ENCODE data around the gene CAMK1D. TPM values are rescaled to one million over a fixed set of nuclear protein-coding genes. Genes with fewer than 3 reads are reported as not detected.

CAMK1D gene
- total and polyA plus RNA-seq, 2 of the 4 experiments (the other 2 are of a cell fraction), result 5.0 to 5.3 TPM

DNA sequence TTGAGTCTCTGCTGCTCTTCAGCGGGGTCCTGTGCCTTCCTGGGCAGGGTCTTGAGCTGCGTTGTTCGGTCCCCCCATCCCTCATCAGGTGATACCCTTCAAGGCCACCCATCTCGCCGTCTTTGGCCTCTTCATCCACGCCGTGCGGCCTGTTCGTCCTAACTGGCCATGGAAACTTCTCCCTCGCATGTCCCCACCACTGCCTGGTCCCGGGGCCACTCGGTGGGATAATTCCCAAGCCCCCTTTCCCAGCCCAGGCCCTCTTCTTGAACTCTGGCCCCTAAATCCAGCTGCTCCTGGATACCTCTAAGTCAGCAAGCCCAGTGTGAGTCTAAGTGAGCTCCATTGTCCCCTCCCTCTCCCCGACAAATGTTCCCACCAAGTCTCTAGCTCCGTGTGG lies 74.5 kb downstream of the CAMK1D start:
- Histone ChIP-seq H4K20me1 (ENCODE audit: insufficient read depth, low read length) (peaks cover 6% of the 10 kb centered on the region), H3K9ac (ENCODE audit: low read depth, low read length) (no peak overlapping the region), H3K9me1 (ENCODE audit: insufficient read depth, low read length) (no peaks in the 10 kb centered on the region; the same call in 1 of the 2 replicates), H2BK20ac (ENCODE audit: low read depth, low read length) (no peak overlapping the region), H3K27me3 (ENCODE audit: control insufficient read depth, insufficient read depth, low read length) (peaks cover 13% of the 10 kb centered on the region), H3K4me3 (ENCODE audit: insufficient read depth, low read depth, low read length) (no peak overlapping the region), H2AK5ac (ENCODE audit: low read depth, low read length) (no peak overlapping the region), H3K14ac (replicated peaks; ENCODE audit: low read depth, low read length) (no peak overlapping the region), H3K4me1 (ENCODE audit: control insufficient read depth, insufficient read depth, low read length) (peaks cover 1% of the 10 kb centered on the region; the same call in 1 of the 2 replicates), H3K36me3 (ENCODE audit: control insufficient read depth, insufficient read depth, low read length) (no peaks in the 10 kb centered on the region), H4K5ac (ENCODE audit: low read depth, low read length) (no peak overlapping the region), H2BK120ac (ENCODE audit: low read depth, low read length) (no peak overlapping the region), H2BK15ac (ENCODE audit: low read depth, low read length) (no peak overlapping the region), H3K4me2 (ENCODE audit: low read depth, low read length) (no peak overlapping the region), H3K56ac (ENCODE audit: extremely low read depth, insufficient read depth, low read length) (no peak overlapping the region), H2BK5ac (ENCODE audit: low read depth, low read length, poor library complexity, severe bottlenecking) (no peak overlapping the region), H3K4ac (ENCODE audit: low read depth, low read length) (no peak overlapping the region), H3K79me1 (ENCODE audit: low read depth in 1 of 2, low read length in 2 of 2) (no peaks in the 10 kb centered on the region), H3K27ac (ENCODE audit: insufficient read depth, low read length) (no peak overlapping the region), H3K23ac (ENCODE audit: low read depth, low read length) (no peak overlapping the region), H3K9me3 (ENCODE audit: control insufficient read depth, insufficient read depth, low read length) (no peaks in the 10 kb centered on the region), H4K91ac (ENCODE audit: insufficient read depth, low read depth, low read length) (no peak overlapping the region), H2AK9ac (replicated peaks; ENCODE audit: low read depth, low read length, poor library complexity) (no peak overlapping the region), H2AFZ (replicated peaks; ENCODE audit: low read length, poor library complexity) (no peak overlapping the region), H4K8ac (ENCODE audit: low read depth in 2 of 2, low read length in 2 of 2) (no peak overlapping the region), H3K18ac (ENCODE audit: low read depth, low read length) (no peak overlapping the region)
- ChIA-PET CTCF (no interaction called here), POLR2A (ENCODE audit: unreplicated experiment) (no interaction called here)
- TF ChIP-seq SMC3 (IDR thresholded peaks at IDR 0.05; ENCODE audit: low read depth, low read length), result no peak
- no peak for TF ChIP-seq MXI1 (IDR thresholded peaks at IDR 0.05; ENCODE audit: borderline replicate concordance, low read depth, low read length)
- no peak for TF ChIP-seq ELK1 (IDR thresholded peaks at IDR 0.05; ENCODE audit: borderline replicate concordance, low read depth, low read length)
- TF ChIP-seq CHD1 (IDR thresholded peaks at IDR 0.05; ENCODE audit: low read depth, low read length), result no peak
- no peak for TF ChIP-seq FOS (IDR thresholded peaks at IDR 0.05; ENCODE audit: low read depth, low read length)
- no peak for TF ChIP-seq POLR2A (IDR thresholded peaks at IDR 0.05; ENCODE audit: low read depth, low read length)
- TF ChIP-seq MAZ (IDR thresholded peaks at IDR 0.05; ENCODE audit: borderline replicate concordance, low read depth, low read length), result no peak
- TF ChIP-seq BHLHE40 (IDR thresholded peaks at IDR 0.05; ENCODE audit: low read depth, low read length), result no peak
- in situ Hi-C loops (cut with MboI; ENCODE audit: low sequenced_read_pairs), result no loop called here
- no peak for DNase-seq
- dilution Hi-C loops (cut with HindIII; ENCODE audit: low sequenced_read_pairs, unreplicated experiment), result no loop called here
- 79% methylated on average over 11 of the region's 14 CpGs; no CpG with 5 or more reads in 1 of the 2 experiments for WGBS, 2 experiments (ENCODE audit: extremely low coverage in 2 of 2, insufficient read length in 1 of 2)
- ATAC-seq (ENCODE audit: low read depth), result no peak
- no TSS peak for BruUV-seq (replicated peaks)
- intact Hi-C loops (cut with micrococcal nuclease), result no loop called here

Measured in IMR-90 (cell line).